C1 segment of cervical spinal cord (tissue), 14 donors: ENCODE results near the gene EYS.
"Not testable (repeated sequence)": the region's sequence is repeated elsewhere in the genome, so short reads cannot be mapped to it uniquely, and the experiment has no call there.

Experiments
- DNase-seq, 14 donors: peaks; one replicate each; lab custom pipeline; 2025; lab: John Stamatoyannopoulos, UW

The EYS gene

GRCh38 chr6:63839485-63839884, 1867.5 kb downstream of the EYS start:
- DNase-seq, result no peak

GRCh38 chr6:63828678-63829077, 1878.3 kb downstream of the EYS start:
- DNase-seq, result not testable (repeated sequence)

GRCh38 chr6:63824722-63825121, 1882.3 kb downstream of the EYS start:
- DNase-seq, result no peak

- DNase-seq, result no peak
Observed at GRCh38 chr6:63821442-63821841, 1885.6 kb downstream of the EYS start.

GRCh38 chr6:63819831-63820230, 1887.2 kb downstream of the EYS start:
- DNase-seq, result no peak

GRCh38 chr6:63817492-63818050, 1889.5 kb downstream of the EYS start:
- DNase-seq, result no peak

- DNase-seq, result peak in 1 of 14 donors; percentile 4
Observed at GRCh38 chr6:63816982-63817436, 1890.0 kb downstream of the EYS start.

- DNase-seq, result no peak
Observed at GRCh38 chr6:63816401-63816981, 1890.5 kb downstream of the EYS start.

GRCh38 chr6:63814459-63814858, 1892.6 kb downstream of the EYS start:
- DNase-seq, result no peak

- no peak for DNase-seq
Observed at GRCh38 chr6:63813566-63814120, 1893.4 kb downstream of the EYS start.

GRCh38 chr6:63808576-63808975, 1898.5 kb downstream of the EYS start:
- DNase-seq, result no peak

- no peak for DNase-seq
Observed at GRCh38 chr6:63807056-63807455, 1900.0 kb downstream of the EYS start.

- no peak for DNase-seq
Observed at GRCh38 chr6:63806573-63806913, 1900.5 kb downstream of the EYS start.

GRCh38 chr6:63805808-63806572, 1901.0 kb downstream of the EYS start:
- DNase-seq, result no peak

- no peak for DNase-seq
Observed at GRCh38 chr6:63805345-63805744, 1901.7 kb downstream of the EYS start.

- DNase-seq, result no peak
Observed at GRCh38 chr6:63804381-63804956, 1902.6 kb downstream of the EYS start.

- peak in 4 of 14 donors; percentile 1 to 18 (median 2) for DNase-seq
Observed at GRCh38 chr6:63803371-63803770, 1903.7 kb downstream of the EYS start.

- DNase-seq, result no peak
Observed at GRCh38 chr6:63802606-63803206, 1904.3 kb downstream of the EYS start.

- not testable (repeated sequence) for DNase-seq
Observed at GRCh38 chr6:63800386-63800785, 1906.6 kb downstream of the EYS start.

- no peak for DNase-seq
Observed at GRCh38 chr6:63799813-63800212, 1907.2 kb downstream of the EYS start.

- DNase-seq, result no peak
Observed at GRCh38 chr6:63799313-63799712, 1907.7 kb downstream of the EYS start.

GRCh38 chr6:63798378-63798777, 1908.6 kb downstream of the EYS start:
- DNase-seq, result no peak
